Measurements from ENCODE around the gene SLC46A1.
A peak's percentile ranks its signal among the peaks of the same experiment; 100 is the strongest.

The SLC46A1 gene

DNA sequence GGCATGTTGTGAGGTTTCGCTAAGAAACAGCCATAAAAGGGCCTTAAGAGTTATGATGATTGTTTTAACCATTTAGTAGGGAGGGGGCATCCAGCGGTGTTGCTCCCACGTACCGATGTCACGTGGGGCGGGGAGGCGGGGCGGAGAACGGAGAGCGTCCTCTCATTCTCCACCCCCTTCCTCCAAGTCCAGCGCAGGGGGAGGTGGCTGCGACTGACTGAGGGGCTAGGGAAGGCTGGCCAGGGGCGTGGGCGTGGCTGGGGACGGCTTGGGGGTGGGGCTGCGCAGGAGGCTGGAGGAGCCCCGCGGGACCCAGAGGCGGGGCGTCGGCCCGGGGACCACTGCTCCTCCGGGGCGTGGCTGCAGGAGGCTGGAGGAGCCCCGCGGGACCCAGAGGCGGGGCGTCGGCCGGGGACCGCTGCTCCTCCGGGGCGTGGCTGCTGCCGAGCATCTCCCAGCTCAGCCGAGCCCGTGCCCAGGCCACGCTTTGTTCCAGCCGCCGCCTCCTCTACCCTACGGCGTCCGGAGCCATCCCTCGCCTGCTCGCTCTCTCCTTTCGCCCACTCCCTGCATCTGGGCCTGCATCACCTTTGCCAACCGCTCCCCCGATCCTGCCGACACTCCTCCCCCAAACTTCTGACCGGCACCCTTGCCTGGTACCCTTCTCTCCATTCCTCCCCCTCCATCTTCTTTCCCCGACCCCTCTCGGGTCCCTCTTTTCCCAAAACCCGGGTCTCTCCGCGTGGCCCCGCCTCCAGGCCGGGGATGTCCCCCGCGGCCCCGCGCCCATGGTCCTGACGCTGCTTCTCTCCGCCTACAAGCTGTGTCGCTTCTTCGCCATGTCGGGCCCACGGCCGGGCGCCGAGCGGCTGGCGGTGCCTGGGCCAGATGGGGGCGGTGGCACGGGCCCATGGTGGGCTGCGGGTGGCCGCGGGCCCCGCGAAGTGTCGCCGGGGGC lies 34.5 kb downstream of the SLC46A1 start, which contains the start of gene SARM1:
Gene SARM1 (plus strand): TSS at position 450 of the 958 bp plus-strand sequence. CDS start 339 bp downstream, at position 789.
- Histone ChIP-seq H3K27ac (ENCODE audit: low read length) (no peak within 1 kb of the TSS), H3K4me1 (ENCODE audit: low read length) (0 out of 2 replicates have a peak, but pooled peaks cover 4% of the 10 kb centered on the region), H3K27me3 (replicated peaks; ENCODE audit: insufficient read depth, low read length) (no peaks in the 10 kb centered on the region), H2AFZ (ENCODE audit: low read length) (peak within 1 kb of the TSS; percentile 88), H3K36me3 (replicated peaks; ENCODE audit: insufficient read depth, low read length) (no peaks in the 10 kb centered on the region), H3K79me2 (ENCODE audit: low read length) (no peaks in the 10 kb centered on the region), H3K9ac (ENCODE audit: low read length) (peak within 1 kb of the TSS; percentile 45), H3F3A (ENCODE audit: insufficient read depth, low read length) (peaks cover 15% of the 10 kb centered on the region), H3K9me2 (replicated peaks; ENCODE audit: insufficient read depth, low read length) (no peaks in the 10 kb centered on the region), H3K9me3 (replicated peaks; ENCODE audit: insufficient read depth, low read length) (no peaks in the 10 kb centered on the region), H3K4me2 (ENCODE audit: low read depth, low read length) (peak within 1 kb of the TSS; percentile 95), H3K4me3 (ENCODE audit: low read length) (peak within 1 kb of the TSS; percentile 85), H4K20me1 (ENCODE audit: insufficient read depth, low read length) (no peaks in the 10 kb centered on the region)
- TF ChIP-seq EZH2phosphoT487 (IDR thresholded peaks at IDR 0.05; ENCODE audit: low read length) (no peak), CTCF (IDR thresholded peaks at IDR 0.05; ENCODE audit: low read length) (no peak), EZH2 (optimal IDR thresholded peaks at IDR 0.05; ENCODE audit: low read depth, low read length) (no peak)
- DNase-seq = peak; percentile 78

- H3K27ac ChIP-seq (ENCODE audit: low read length) = no peak overlapping the region
- H3K9ac ChIP-seq (ENCODE audit: low read length) = no peak overlapping the region
- TF ChIP-seq CTCF (IDR thresholded peaks at IDR 0.05; ENCODE audit: low read length) (no peak), EZH2phosphoT487 (IDR thresholded peaks at IDR 0.05; ENCODE audit: low read length) (no peak), EZH2 (optimal IDR thresholded peaks at IDR 0.05; ENCODE audit: low read depth, low read length) (no peak)
- 0 out of 2 replicates have a peak, but pooled peaks cover 4% of the 10 kb centered on the region for H3K4me1 ChIP-seq (ENCODE audit: low read length)
- no peak for DNase-seq
- H2AFZ ChIP-seq (ENCODE audit: low read length) = peak overlapping the region; percentile 88; the same call in 1 of the 2 replicates
- H3K4me2 ChIP-seq (ENCODE audit: low read depth, low read length) = peak overlapping the region; percentile 95; the same call in 1 of the 2 replicates
- no peaks in the 10 kb centered on the region for H4K20me1 ChIP-seq (ENCODE audit: insufficient read depth, low read length)
- H3K27me3 ChIP-seq (replicated peaks; ENCODE audit: insufficient read depth, low read length) = no peaks in the 10 kb centered on the region
- no peaks in the 10 kb centered on the region for H3K9me3 ChIP-seq (replicated peaks; ENCODE audit: insufficient read depth, low read length)
- H3K4me3 ChIP-seq (ENCODE audit: low read length) = no peak overlapping the region
- no peaks in the 10 kb centered on the region for H3K9me2 ChIP-seq (replicated peaks; ENCODE audit: insufficient read depth, low read length)
- no peaks in the 10 kb centered on the region for H3K36me3 ChIP-seq (replicated peaks; ENCODE audit: insufficient read depth, low read length)
- H3K79me2 ChIP-seq (ENCODE audit: low read length) = no peaks in the 10 kb centered on the region
- peaks cover 15% of the 10 kb centered on the region for H3F3A ChIP-seq (ENCODE audit: insufficient read depth, low read length)
These were observed 35.3 kb downstream of the SLC46A1 start for GRCh38 chr17:28370744-28371103.

DNA sequence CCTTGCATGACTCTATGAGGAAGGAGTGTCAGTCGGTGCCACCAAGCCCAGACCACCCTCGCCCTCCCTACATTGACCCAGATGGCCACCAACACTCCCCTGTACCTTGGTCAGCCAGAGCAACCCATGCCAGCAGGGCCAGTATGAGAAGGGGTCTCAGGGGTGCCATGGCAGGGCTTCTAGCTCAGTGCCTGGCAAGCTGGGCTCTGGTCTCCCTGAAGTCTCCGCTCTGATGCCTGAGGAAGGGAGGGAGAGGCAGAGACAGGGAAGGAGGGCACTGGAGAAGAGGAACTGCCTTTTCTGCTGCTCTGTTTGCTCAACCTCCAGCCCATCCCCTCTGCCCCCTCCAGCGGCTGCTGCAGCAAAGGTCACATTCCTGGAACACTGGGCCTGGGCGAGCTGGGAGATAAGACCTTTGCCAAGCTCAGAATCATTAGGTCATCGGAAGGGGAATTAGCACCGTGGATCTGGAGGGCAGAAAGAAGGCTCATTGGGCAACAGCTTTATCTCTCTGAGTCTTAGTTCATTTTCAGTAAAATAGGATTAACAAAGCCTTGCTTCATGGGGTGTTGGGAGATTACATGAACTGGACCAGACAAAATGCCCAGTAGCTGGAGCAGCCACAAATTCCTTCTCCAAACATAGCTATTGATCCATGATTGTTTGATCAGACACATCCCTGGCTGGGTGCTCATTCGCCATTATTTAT lies 35.8 kb downstream of the SLC46A1 start, which contains the start of gene VTN:
Gene VTN (minus strand): TSS at position 273 of the 709 bp plus-strand sequence. CDS start 104 bp downstream, at position 169.
- Histone ChIP-seq H3K9ac (ENCODE audit: low read length) (no peak within 1 kb of the TSS; the same call in 1 of the 2 replicates), H3K27ac (ENCODE audit: low read length) (no peak within 1 kb of the TSS), H2AFZ (ENCODE audit: low read length) (peak within 1 kb of the TSS; percentile 88), H4K20me1 (ENCODE audit: insufficient read depth, low read length) (no peaks in the 10 kb centered on the region), H3K4me1 (ENCODE audit: low read length) (0 out of 2 replicates have a peak, but pooled peaks cover 4% of the 10 kb centered on the region), H3K4me2 (ENCODE audit: low read depth, low read length) (peak within 1 kb of the TSS; percentile 95; the same call in 1 of the 2 replicates), H3K36me3 (replicated peaks; ENCODE audit: insufficient read depth, low read length) (no peaks in the 10 kb centered on the region), H3K9me3 (replicated peaks; ENCODE audit: insufficient read depth, low read length) (no peaks in the 10 kb centered on the region), H3F3A (ENCODE audit: insufficient read depth, low read length) (peaks cover 15% of the 10 kb centered on the region), H3K9me2 (replicated peaks; ENCODE audit: insufficient read depth, low read length) (no peaks in the 10 kb centered on the region), H3K79me2 (ENCODE audit: low read length) (no peaks in the 10 kb centered on the region), H3K4me3 (ENCODE audit: low read length) (peak within 1 kb of the TSS; percentile 85), H3K27me3 (replicated peaks; ENCODE audit: insufficient read depth, low read length) (no peaks in the 10 kb centered on the region)
- no peak for DNase-seq
- no peak for TF ChIP-seq EZH2phosphoT487 (IDR thresholded peaks at IDR 0.05; ENCODE audit: low read length)
- no peak for TF ChIP-seq CTCF (IDR thresholded peaks at IDR 0.05; ENCODE audit: low read length)
- no peak for TF ChIP-seq EZH2 (optimal IDR thresholded peaks at IDR 0.05; ENCODE audit: low read depth, low read length)

Measured in MM.1S (cell line).